ENCODE results near the gene SLC22A8. TPM values are rescaled to one million over a fixed set of nuclear protein-coding genes. Genes with fewer than 3 reads are reported as not detected.

The SLC22A8 gene
- total RNA-seq, 1 experiment from 2014 or later = not detected

DNA sequence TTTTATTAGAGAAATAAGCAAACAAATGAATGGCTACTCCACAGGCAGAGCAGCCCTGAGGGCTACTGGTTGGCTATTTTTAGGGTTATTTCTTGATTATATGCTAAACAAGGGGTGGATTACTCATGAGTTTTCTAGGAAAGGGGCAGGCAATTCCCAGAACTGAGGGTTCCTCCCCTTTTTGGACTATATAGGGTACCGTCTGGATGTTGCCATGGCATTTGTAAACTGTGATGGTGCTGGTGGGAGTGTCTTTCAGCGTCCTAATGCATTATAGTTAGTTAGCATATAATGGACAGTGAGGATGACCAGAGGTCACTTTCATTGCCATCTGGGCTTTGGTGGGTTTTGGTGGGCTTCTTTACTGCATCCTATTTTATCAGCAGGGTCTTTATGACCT lies 50.1 kb downstream of the SLC22A8 start:
- no peak for TF ChIP-seq SIN3A (IDR thresholded peaks at IDR 0.05; ENCODE audit: borderline replicate concordance, insufficient read depth, low read depth, low read length)
- POLR2A ChIA-PET = no interaction called here
- Histone ChIP-seq H3K4me1 (ENCODE audit: control insufficient read depth, insufficient read depth, low read length) (no peaks in the 10 kb centered on the region), H3K27me3 (ENCODE audit: control insufficient read depth, insufficient read depth, low read length) (peaks cover 13% of the 10 kb centered on the region), H3K4me3 (ENCODE audit: low read depth in 2 of 2, low read length in 2 of 2) (no peak overlapping the region), H3K27ac (ENCODE audit: low read length) (no peak overlapping the region), H3K9me3 (ENCODE audit: control insufficient read depth, insufficient read depth, low read depth, low read length) (no peaks in the 10 kb centered on the region), H3K36me3 (ENCODE audit: control insufficient read depth, insufficient read depth, low read length) (no peaks in the 10 kb centered on the region)
- BruUV-seq (replicated peaks) = no TSS peak
- DNase-seq (ENCODE audit: low read depth, low spot score) = no peak
- intact Hi-C loops (cut with micrococcal nuclease; ENCODE audit: unreplicated experiment) = no loop called here
- in situ Hi-C loops (cut with HindIII; ENCODE audit: low pct_unique_long_range_greater_than_20kb, low sequenced_read_pairs) = no loop called here
- CTCF ChIA-PET = no interaction called here
- ATAC-seq = no peak

DNA sequence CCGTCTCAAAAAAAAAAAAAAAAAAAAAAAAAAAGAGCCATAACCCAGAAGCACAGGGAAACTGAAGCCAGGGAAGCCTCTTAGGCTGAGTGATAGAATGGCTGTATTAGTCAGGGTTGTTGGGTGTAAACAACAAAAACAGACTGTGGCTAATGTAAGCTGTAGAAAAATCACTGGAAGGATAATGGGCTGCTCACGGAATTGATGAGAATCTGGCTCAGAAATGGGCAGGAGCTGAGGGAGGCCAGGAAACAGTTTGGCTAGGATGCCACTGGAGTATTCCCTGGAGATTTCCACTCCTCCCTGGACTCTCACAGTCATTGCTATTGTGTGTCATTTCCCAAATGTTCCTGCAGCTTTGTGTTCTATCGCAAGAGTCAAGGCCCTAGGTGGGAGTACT lies 53.2 kb downstream of the SLC22A8 start:
- no peak overlapping the region for H3K4me3 ChIP-seq (ENCODE audit: low read depth in 2 of 2, low read length in 2 of 2)
- BruUV-seq (replicated peaks) = no TSS peak
- no peaks in the 10 kb centered on the region for H3K9me3 ChIP-seq (ENCODE audit: control insufficient read depth, insufficient read depth, low read depth, low read length)
- in situ Hi-C loops (cut with HindIII; ENCODE audit: low pct_unique_long_range_greater_than_20kb, low sequenced_read_pairs) (no loop called here), intact Hi-C loops (cut with micrococcal nuclease; ENCODE audit: unreplicated experiment) (no loop called here)
- CTCF ChIA-PET = interaction anchor here (0.8 kb wide), 1 partner anchor 57 kb away, joined by 3 read pairs; no protein-coding TSS in a partner anchor
- DNase-seq (ENCODE audit: low read depth, low spot score) = no peak
- H3K27ac ChIP-seq (ENCODE audit: low read length) = no peak overlapping the region
- TF ChIP-seq, protein P1, sequence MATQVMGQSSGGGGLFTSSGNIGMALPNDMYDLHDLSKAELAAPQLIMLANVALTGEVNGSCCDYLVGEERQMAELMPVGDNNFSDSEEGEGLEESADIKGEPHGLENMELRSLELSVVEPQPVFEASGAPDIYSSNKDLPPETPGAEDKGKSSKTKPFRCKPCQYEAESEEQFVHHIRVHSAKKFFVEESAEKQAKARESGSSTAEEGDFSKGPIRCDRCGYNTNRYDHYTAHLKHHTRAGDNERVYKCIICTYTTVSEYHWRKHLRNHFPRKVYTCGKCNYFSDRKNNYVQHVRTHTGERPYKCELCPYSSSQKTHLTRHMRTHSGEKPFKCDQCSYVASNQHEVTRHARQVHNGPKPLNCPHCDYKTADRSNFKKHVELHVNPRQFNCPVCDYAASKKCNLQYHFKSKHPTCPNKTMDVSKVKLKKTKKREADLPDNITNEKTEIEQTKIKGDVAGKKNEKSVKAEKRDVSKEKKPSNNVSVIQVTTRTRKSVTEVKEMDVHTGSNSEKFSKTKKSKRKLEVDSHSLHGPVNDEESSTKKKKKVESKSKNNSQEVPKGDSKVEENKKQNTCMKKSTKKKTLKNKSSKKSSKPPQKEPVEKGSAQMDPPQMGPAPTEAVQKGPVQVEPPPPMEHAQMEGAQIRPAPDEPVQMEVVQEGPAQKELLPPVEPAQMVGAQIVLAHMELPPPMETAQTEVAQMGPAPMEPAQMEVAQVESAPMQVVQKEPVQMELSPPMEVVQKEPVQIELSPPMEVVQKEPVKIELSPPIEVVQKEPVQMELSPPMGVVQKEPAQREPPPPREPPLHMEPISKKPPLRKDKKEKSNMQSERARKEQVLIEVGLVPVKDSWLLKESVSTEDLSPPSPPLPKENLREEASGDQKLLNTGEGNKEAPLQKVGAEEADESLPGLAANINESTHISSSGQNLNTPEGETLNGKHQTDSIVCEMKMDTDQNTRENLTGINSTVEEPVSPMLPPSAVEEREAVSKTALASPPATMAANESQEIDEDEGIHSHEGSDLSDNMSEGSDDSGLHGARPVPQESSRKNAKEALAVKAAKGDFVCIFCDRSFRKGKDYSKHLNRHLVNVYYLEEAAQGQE (IDR thresholded peaks at IDR 0.05; ENCODE audit: insufficient read depth in 1 of 2, low read depth in 2 of 2, low read length in 1 of 2) = no peak
- TF ChIP-seq SIN3A (IDR thresholded peaks at IDR 0.05; ENCODE audit: borderline replicate concordance, insufficient read depth, low read depth, low read length) = no peak
- TF ChIP-seq, protein P2, sequence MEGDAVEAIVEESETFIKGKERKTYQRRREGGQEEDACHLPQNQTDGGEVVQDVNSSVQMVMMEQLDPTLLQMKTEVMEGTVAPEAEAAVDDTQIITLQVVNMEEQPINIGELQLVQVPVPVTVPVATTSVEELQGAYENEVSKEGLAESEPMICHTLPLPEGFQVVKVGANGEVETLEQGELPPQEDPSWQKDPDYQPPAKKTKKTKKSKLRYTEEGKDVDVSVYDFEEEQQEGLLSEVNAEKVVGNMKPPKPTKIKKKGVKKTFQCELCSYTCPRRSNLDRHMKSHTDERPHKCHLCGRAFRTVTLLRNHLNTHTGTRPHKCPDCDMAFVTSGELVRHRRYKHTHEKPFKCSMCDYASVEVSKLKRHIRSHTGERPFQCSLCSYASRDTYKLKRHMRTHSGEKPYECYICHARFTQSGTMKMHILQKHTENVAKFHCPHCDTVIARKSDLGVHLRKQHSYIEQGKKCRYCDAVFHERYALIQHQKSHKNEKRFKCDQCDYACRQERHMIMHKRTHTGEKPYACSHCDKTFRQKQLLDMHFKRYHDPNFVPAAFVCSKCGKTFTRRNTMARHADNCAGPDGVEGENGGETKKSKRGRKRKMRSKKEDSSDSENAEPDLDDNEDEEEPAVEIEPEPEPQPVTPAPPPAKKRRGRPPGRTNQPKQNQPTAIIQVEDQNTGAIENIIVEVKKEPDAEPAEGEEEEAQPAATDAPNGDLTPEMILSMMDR (IDR thresholded peaks at IDR 0.05) = no peak
- no peak for TF ChIP-seq POLR2AphosphoS5 (IDR thresholded peaks at IDR 0.05; ENCODE audit: low read depth, low read length)
- no peak for TF ChIP-seq TCF7L2 (IDR thresholded peaks at IDR 0.05; ENCODE audit: low read depth, low read length)
- no peak for ATAC-seq
- POLR2A ChIA-PET = interaction anchor here (0.6 kb wide), 1 partner anchor 972 kb away, joined by 16 read pairs; no protein-coding TSS in a partner anchor
- no peaks in the 10 kb centered on the region for H3K36me3 ChIP-seq (ENCODE audit: control insufficient read depth, insufficient read depth, low read length)
- H3K4me1 ChIP-seq (ENCODE audit: control insufficient read depth, insufficient read depth, low read length) = no peaks in the 10 kb centered on the region
- H3K27me3 ChIP-seq (ENCODE audit: control insufficient read depth, insufficient read depth, low read length) = peaks cover 5% of the 10 kb centered on the region; the same call in 1 of the 2 replicates

DNA sequence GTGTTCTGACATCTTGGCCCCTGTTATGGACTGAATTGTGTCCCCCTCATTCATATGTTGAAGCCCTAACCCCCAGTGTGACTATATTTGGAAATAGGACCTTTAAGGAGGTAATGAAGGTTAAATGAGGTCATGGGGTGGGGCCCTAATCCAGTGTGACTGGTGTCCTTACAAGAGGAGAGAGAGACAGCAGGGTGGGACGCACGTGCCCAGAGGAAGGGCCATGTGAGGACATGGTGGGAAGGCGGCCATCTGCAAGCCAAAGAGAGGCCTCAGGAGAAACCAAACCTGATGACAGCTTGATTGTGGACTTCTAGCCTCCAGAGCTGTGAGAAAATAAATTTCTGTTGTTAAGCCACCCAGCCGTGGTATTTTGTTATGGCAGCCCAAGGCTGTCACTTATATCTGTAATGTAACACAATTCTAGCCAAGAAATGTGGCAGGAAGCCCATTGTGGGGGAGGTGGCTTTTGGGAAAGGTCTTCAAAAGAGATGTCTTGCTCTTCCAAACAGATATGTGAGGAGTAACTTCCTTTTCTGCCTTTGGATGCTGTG lies 54.5 kb downstream of the SLC22A8 start:
- no peak for ATAC-seq
- no TSS peak for BruUV-seq (replicated peaks)
- CTCF ChIA-PET = no interaction called here
- POLR2A ChIA-PET = no interaction called here
- in situ Hi-C loops (cut with HindIII; ENCODE audit: low pct_unique_long_range_greater_than_20kb, low sequenced_read_pairs) (no loop called here), intact Hi-C loops (cut with micrococcal nuclease; ENCODE audit: unreplicated experiment) (no loop called here)
- no peaks in the 10 kb centered on the region for H3K36me3 ChIP-seq (ENCODE audit: control insufficient read depth, insufficient read depth, low read length)
- H3K27ac ChIP-seq (ENCODE audit: low read length) = no peak overlapping the region
- TF ChIP-seq POLR2AphosphoS5 (IDR thresholded peaks at IDR 0.05; ENCODE audit: low read depth, low read length) (no peak), SIN3A (IDR thresholded peaks at IDR 0.05; ENCODE audit: borderline replicate concordance, insufficient read depth, low read depth, low read length) (no peak), TCF7L2 (IDR thresholded peaks at IDR 0.05; ENCODE audit: low read depth, low read length) (no peak)
- TF ChIP-seq, protein P2 (IDR thresholded peaks at IDR 0.05) = no peak
- TF ChIP-seq, protein P1 (IDR thresholded peaks at IDR 0.05; ENCODE audit: insufficient read depth in 1 of 2, low read depth in 2 of 2, low read length in 1 of 2) = no peak
- no peaks in the 10 kb centered on the region for H3K4me1 ChIP-seq (ENCODE audit: control insufficient read depth, insufficient read depth, low read length)
- H3K4me3 ChIP-seq (ENCODE audit: low read depth in 2 of 2, low read length in 2 of 2) = no peak overlapping the region
- H3K9me3 ChIP-seq (ENCODE audit: control insufficient read depth, insufficient read depth, low read depth, low read length) = no peaks in the 10 kb centered on the region
- DNase-seq (ENCODE audit: low read depth, low spot score) = no peak
- peaks cover 3% of the 10 kb centered on the region; the same call in 1 of the 2 replicates for H3K27me3 ChIP-seq (ENCODE audit: control insufficient read depth, insufficient read depth, low read length)

Data from Panc1 (cell line).